ENCODE measurements around the gene CCIN. TPM values are rescaled to one million over a fixed set of nuclear protein-coding genes. Genes with fewer than 3 reads are reported as not detected.
A peak's percentile ranks its signal among the peaks of the same experiment; 100 is the strongest.

The CCIN gene
- polyA plus RNA-seq, 1 of the 3 experiments (the other 2 are of a cell fraction), result 0.54 TPM

- Histone ChIP-seq H3K9me2 (no peaks in the 10 kb centered on the region), H3K4me3 (ENCODE audit: low read depth in 2 of 2, low read length in 1 of 2) (no peak overlapping the region), H4K20me1 (ENCODE audit: insufficient read depth) (peaks cover 8% of the 10 kb centered on the region), H2AFZ (ENCODE audit: low read depth) (no peak overlapping the region), H3K79me2 (ENCODE audit: insufficient read depth) (peaks cover 50% of the 10 kb centered on the region), H3K27ac (ENCODE audit: low read depth in 2 of 2, low read length in 1 of 2) (no peak overlapping the region), H3K4me1 (ENCODE audit: control insufficient read depth in 1 of 2, insufficient read depth in 2 of 2, low read depth in 1 of 2, low read length in 1 of 2) (peaks cover 0 to 21% of the 10 kb centered on the region in 2 experiments; a peak in 3 of 4 replicates), H3K9ac (no peak overlapping the region), H3K4me2 (0 out of 2 replicates have a peak overlapping the region, but pooled peaks have one; percentile 98), H3K9me3 (no peaks in the 10 kb centered on the region), H3F3A (replicated peaks; ENCODE audit: insufficient read depth) (no peaks in the 10 kb centered on the region), H3K27me3 (ENCODE audit: insufficient read depth) (no peaks in the 10 kb centered on the region), H3K36me3 (replicated peaks in 1 of 2; ENCODE audit: control insufficient read depth in 1 of 2, insufficient read depth in 2 of 2, low read length in 1 of 2) (no peaks in the 10 kb centered on the region)
- ChIA-PET POLR2A (interaction anchor here (2.9 kb wide), 1 partner anchor 25 kb away, joined by 12 read pairs; no protein-coding TSS in a partner anchor), CTCF (interaction anchor here (2.8 to 8.1 kb wide), 2 partner anchors 28 to 36 kb away, joined by 27 to 113 read pairs; partner anchors contain the start of gene CCIN)
- 97% methylated on average over 5 of the region's 5 CpGs for WGBS (ENCODE audit: low lambda C conversion rate)
- no peak for DNase-seq
- no peak for TF ChIP-seq ELF1 (IDR thresholded peaks at IDR 0.05)
- TF ChIP-seq REST (IDR thresholded peaks at IDR 0.05; ENCODE audit: low read depth, low read length), result no peak
- no peak for TF ChIP-seq CHD2 (IDR thresholded peaks at IDR 0.05; ENCODE audit: low read length, partially characterized antibody)
- TF ChIP-seq GATA2 (CRISPR knock-in tag; IDR thresholded peaks at IDR 0.05), result no peak
- no peak for TF ChIP-seq FOXM1 (IDR thresholded peaks at IDR 0.05; ENCODE audit: low read depth)
- no peak for TF ChIP-seq RAD21 (IDR thresholded peaks at IDR 0.05; ENCODE audit: low read length)
- TF ChIP-seq FOXJ3 (CRISPR knock-in tag; IDR thresholded peaks at IDR 0.05), result no peak
- no peak for TF ChIP-seq ZBTB33 (IDR thresholded peaks at IDR 0.05; ENCODE audit: borderline replicate concordance, low read depth)
- TF ChIP-seq MEF2A (IDR thresholded peaks at IDR 0.05; ENCODE audit: borderline replicate concordance, low read depth), result no peak
- TF ChIP-seq TAF1 (IDR thresholded peaks at IDR 0.05; ENCODE audit: borderline replicate concordance, low read depth, low read length), result no peak
- no peak for TF ChIP-seq SMC3 (IDR thresholded peaks at IDR 0.05; ENCODE audit: low read depth, low read length)
Measured at GRCh38 chr9:36138901-36139300, 30.3 kb upstream of the CCIN start.

All from SK-N-SH (cell line).